ENCODE data around the gene ZNF2. TPM values are rescaled to one million over a fixed set of nuclear protein-coding genes. Genes with fewer than 3 reads are reported as not detected.

The ZNF2 gene
- total and polyA plus RNA-seq, 2 of the 13 experiments (the other 11 are each of a cell fraction or from before 2014, with no cell fraction given), result 4.3 to 6.1 TPM

DNA sequence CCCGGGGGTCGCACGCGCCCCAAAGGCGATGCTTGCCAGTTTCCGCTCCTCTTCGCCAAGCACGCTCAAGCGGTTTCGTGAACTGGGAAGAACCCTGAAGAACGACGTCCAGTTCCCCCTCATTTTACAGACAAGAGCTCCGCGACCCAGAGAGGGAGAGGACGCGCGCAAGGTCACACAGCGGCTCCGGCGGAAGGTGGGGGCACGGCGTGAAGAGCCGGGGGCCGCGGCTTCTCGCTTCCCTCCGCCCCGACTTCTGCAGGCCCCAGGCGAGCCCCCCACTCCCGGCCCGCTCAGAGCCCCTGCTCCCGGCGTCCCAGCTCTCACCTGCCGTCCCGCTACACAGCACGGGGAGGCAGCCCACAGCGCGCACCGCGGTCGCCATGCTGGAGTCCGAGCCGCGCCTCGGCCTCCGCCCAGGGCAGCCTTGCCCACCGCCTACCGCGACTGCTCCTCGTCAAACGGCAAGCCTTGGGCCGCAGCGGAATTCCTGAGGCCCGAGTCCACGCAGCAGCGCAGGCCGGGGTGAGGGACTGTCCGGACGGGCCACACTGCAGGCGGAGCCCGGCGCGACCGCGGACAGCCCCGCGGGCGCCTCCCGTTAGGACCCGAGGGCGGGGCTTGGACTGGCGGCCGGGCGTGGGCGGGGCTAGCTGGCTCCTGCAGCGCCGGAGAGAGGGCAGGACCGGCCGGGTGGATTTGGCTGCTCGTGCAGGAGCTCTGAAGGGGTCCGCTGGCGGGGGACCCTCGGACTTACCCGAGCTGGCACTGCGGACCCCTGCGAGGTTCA, 44.0 kb upstream of the ZNF2 start, which contains the start of gene MRPS5 (continued):
- TF ChIP-seq HIVEP1 (CRISPR knock-in tag; IDR thresholded peaks at IDR 0.05) (peak; percentile 79; the same call in 1 of the 2 replicates), RERE (CRISPR knock-in tag; IDR thresholded peaks at IDR 0.05; ENCODE audit: low read depth) (no peak), ZNF33A (CRISPR knock-in tag; IDR thresholded peaks at IDR 0.05; ENCODE audit: borderline replicate concordance) (no peak), ZSCAN29 (CRISPR knock-in tag; conservative IDR thresholded peaks at IDR 0.05) (peak; percentile 56; the same call in 1 of the 2 replicates), ZHX1 (CRISPR knock-in tag; IDR thresholded peaks at IDR 0.05; ENCODE audit: low read depth) (peak; percentile 78; the same call in 1 of the 2 replicates), RORA (CRISPR knock-in tag; IDR thresholded peaks at IDR 0.05) (no peak), SP1 (IDR thresholded peaks at IDR 0.05) (no peak), SP1 (CRISPR knock-in tag; IDR thresholded peaks at IDR 0.05) (peak; percentile 83), NCOR1 (IDR thresholded peaks at IDR 0.05; ENCODE audit: borderline replicate concordance, low read length) (no peak), SNAPC2 (CRISPR knock-in tag; IDR thresholded peaks at IDR 0.05) (peak; percentile 95), IKZF1 (IDR thresholded peaks at IDR 0.05) (no peak), KDM6A (CRISPR knock-in tag; IDR thresholded peaks at IDR 0.05; ENCODE audit: low read depth) (0 out of 2 replicates have a peak, but pooled peaks have one; percentile 12), MEIS2 (CRISPR knock-in tag; IDR thresholded peaks at IDR 0.05) (0 out of 2 replicates have a peak, but pooled peaks have one; percentile 82), KMT2B (CRISPR knock-in tag; IDR thresholded peaks at IDR 0.05) (peak; percentile 96), ZNF234 (CRISPR knock-in tag; conservative IDR thresholded peaks at IDR 0.05) (peak; percentile 74; the same call in 1 of the 2 replicates)
- TF ChIP-seq, protein P1, sequence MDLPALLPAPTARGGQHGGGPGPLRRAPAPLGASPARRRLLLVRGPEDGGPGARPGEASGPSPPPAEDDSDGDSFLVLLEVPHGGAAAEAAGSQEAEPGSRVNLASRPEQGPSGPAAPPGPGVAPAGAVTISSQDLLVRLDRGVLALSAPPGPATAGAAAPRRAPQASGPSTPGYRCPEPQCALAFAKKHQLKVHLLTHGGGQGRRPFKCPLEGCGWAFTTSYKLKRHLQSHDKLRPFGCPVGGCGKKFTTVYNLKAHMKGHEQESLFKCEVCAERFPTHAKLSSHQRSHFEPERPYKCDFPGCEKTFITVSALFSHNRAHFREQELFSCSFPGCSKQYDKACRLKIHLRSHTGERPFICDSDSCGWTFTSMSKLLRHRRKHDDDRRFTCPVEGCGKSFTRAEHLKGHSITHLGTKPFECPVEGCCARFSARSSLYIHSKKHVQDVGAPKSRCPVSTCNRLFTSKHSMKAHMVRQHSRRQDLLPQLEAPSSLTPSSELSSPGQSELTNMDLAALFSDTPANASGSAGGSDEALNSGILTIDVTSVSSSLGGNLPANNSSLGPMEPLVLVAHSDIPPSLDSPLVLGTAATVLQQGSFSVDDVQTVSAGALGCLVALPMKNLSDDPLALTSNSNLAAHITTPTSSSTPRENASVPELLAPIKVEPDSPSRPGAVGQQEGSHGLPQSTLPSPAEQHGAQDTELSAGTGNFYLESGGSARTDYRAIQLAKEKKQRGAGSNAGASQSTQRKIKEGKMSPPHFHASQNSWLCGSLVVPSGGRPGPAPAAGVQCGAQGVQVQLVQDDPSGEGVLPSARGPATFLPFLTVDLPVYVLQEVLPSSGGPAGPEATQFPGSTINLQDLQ (CRISPR knock-in tag; IDR thresholded peaks at IDR 0.05), result 0 out of 2 replicates have a peak, but pooled peaks have one; percentile 73

All from HepG2 (cell line).